Measurements from ENCODE around the gene CADM1.

CADM1 gene

GRCh38 chr11:115279813-115280761 lies 224.1 kb downstream of the CADM1 start:
- DNase-seq (ENCODE audit: low spot score), result peak; percentile 20

- no peak for DNase-seq (ENCODE audit: low spot score)
Observed at GRCh38 chr11:115276799-115277198, 227.4 kb downstream of the CADM1 start.

- DNase-seq (ENCODE audit: low spot score), result no peak
Observed at GRCh38 chr11:115276191-115276590, 228.0 kb downstream of the CADM1 start.

- no peak for DNase-seq (ENCODE audit: low spot score)
Observed at GRCh38 chr11:115275045-115275444, 229.2 kb downstream of the CADM1 start.

DNA sequence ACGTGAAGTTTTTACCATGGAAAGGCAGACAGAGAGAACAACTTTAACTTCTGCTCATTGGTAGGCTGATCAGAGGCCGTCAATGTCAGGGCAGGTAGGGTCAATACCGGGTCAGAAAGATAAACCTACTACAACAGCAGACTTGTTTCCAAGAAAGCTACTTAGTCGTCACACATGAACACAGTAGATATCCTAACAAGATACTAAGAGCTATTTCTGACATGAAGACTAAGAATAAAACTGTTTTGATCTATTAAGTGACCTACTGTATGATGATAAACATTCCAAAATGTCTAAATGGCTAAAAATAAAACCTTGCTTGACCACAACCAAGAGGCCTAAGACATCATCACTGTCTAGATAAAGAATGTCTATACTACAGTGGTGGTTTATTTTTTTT lies 231.3 kb downstream of the CADM1 start:
- DNase-seq (ENCODE audit: low spot score), result no peak

GRCh38 chr11:115271643-115272042 lies 232.6 kb downstream of the CADM1 start:
- DNase-seq (ENCODE audit: low spot score), result no peak

DNA sequence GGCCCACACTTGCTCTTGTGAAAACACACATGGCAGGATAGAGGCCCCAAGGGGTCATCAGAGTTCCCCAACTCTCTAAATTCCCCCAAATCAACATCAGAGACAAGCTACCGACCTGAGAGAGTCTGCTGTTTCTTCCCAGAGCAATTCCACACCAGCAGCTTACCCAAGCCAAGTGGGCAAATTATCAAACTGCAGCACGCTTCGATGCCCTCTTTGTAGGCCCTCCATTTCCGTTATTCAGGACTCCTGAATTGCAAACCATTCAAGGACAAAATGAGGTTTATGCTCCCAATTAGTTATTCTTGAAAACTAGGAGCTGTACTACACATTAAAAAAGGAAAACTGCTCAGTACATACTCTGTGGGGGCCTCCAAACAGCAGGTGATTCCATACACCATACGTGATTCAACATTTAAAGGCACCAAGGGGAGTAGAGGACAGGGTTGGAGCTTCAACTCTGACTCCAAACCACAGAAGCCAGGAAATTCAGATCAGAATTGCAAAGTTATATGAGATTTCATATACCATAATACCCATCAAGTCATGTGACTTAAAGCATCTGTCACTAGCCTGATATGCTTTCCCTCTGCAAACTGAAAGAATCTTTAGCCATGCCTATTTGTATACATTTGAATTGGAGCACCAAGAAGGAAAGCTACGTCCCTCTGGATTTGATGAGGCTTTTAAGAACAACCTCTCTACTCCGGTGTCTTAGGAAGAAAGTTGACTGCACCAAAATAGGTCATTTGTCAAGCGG lies 234.8 kb downstream of the CADM1 start:
- DNase-seq (ENCODE audit: low spot score), result no peak

GRCh38 chr11:115267871-115268270 lies 236.3 kb downstream of the CADM1 start:
- DNase-seq (ENCODE audit: low spot score), result no peak

DNA sequence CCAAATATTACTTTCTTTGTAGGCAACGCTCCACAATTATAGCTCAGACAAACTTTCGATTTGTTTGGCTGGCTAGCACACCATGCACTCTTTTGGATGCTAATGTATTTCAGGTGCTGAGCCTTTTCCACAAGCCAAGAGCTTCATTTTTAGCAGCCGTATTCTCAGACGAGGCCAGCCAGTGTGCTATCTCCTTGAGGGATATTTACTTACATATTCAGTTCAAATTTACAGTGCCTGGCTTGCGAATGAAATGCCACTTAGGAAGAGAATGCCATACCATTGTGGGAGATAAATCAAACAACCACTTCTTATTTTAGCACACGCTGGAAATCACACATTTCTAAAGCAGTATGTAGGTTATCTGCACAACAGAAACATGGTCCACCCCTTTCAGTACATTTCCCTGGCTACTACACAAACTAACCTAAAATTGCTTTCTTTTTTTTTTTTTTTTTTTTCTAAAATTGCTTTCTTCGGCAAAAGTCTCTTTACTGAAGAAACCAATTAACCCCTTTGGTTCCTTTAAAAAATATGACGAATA lies 236.9 kb downstream of the CADM1 start:
- DNase-seq (ENCODE audit: low spot score), result no peak

GRCh38 chr11:115266066-115266639 lies 238.1 kb downstream of the CADM1 start:
- DNase-seq (ENCODE audit: low spot score), result no peak

- no peak for DNase-seq (ENCODE audit: low spot score)
Observed at GRCh38 chr11:115263799-115264656, 240.2 kb downstream of the CADM1 start.

- no peak for DNase-seq (ENCODE audit: low spot score)
Observed at GRCh38 chr11:115258216-115258615, 246.0 kb downstream of the CADM1 start.

DNA sequence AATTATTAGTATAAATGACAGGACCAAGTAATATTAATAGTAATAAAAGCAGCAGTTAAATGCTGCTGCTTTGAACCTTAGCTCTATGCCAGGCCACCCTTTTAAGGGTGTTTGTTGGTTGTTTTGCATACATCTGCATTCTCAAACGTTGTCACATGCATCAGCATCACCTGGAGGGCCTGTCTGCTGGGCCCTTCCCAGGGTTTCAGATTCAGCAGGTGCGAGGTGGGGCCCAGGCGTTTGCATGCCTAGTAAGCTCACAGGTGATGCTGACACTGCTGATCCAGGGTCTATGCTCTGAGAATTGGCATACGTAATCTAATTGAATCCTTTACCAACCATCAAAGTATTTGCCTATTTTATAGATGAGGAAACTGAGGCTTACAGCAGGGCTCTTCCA lies 246.5 kb downstream of the CADM1 start:
- no peak for DNase-seq (ENCODE audit: low spot score)

DNA sequence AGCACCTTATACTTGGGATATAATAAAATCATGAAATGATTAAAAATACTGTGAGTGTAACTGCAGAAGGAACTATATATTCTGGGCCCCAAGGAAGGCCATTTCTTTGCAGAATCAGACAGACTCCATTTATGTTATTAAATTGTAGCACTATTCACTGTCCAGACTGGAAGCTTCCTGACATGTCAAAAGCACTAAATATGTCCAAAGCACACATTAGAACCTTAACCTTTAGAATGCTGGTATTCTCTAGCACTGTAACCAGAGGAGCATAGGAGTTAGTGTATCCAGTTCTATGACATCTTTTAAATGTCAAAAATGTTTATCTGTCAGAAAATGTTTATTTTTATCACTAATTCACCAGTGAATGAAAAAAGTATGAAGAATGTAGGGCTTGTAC lies 246.9 kb downstream of the CADM1 start:
- no peak for DNase-seq (ENCODE audit: low spot score)

DNA sequence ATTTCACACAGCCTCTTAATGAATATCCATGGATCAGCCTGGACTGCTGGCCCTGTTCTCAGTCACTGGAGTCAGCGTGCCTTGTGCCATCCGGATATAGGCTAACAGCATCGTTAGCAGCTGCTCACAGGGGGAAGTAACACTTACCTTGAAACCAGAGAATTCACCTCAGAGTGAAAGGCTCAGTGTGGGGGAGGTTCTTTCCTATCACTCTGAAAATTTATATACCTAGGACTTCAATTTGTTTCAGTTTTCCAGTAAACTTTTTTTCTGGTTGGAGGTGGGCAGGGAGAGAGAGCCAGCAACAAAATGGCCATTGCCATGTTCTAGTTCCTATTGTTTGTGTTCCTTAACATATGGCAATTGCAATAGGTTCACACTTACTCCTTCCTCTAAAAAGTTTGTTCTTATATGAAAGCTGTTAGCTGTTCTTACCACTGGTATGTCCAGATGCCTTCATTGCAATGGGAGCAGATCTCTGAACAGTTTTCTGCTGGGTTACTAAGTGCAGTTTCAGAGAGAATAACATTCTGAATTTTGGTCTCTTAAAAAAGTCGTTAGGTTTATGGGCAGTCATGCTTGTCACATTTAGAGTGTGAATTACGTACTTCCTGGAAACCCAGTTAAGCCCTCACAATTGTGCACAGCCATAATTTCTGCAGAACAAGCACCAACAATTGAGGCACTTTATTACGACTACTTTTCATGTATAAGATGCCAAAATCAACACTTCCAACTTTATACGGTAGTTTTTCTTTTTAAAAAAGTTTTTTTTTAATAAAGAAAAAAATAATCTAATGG lies 247.6 kb downstream of the CADM1 start:
- no peak for DNase-seq (ENCODE audit: low spot score)

DNA sequence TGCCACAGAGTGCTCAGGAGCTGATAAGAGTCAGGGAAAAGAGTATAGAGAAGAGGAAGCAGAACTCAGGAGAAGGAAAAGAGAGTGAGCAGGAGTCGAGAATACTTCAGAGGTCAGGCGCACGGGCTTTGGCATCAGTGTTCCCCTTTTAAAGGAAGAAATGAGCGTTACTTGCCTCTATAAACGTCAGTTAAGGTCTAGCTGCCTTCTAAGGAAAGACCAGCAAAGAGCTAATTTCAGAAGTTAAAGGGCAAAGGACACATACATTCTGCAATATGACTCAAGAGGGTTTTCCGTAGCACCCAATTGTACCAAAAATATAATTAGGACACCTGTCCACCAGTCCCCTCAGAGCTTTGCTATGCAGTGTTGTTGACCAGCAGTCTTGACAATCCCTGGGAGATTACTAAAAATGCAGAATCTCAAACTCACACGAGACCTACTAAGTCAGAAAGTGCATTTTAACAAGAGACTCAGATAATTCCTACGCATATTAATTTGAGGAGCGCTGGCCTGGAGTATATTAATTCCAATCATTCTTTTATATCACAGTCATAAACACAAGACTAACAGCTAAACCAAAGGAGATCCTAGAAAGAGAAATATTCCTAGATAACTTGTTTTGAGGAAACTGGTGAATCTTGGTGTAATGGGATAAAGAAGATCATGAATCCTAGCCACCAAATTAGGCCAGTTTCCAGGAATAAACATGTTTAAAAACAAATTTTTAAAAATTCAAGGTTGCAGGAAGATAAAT lies 249.0 kb downstream of the CADM1 start:
- no peak for DNase-seq (ENCODE audit: low spot score)

GRCh38 chr11:115251126-115251525 lies 253.1 kb downstream of the CADM1 start:
- DNase-seq (ENCODE audit: low spot score), result no peak

GRCh38 chr11:115249061-115249578 lies 255.1 kb downstream of the CADM1 start:
- no peak for DNase-seq (ENCODE audit: low spot score)

- DNase-seq (ENCODE audit: low spot score), result no peak
Observed at GRCh38 chr11:115247953-115248352, 256.3 kb downstream of the CADM1 start.

- no peak for DNase-seq (ENCODE audit: low spot score)
Observed at GRCh38 chr11:115247361-115247760, 256.9 kb downstream of the CADM1 start.
